IPS-20b (cell line): Measurements from ENCODE around the gene PEX10.

ENCODE experiments used
- H3K27ac ChIP-seq: one replicate; pipeline ENCODE4 v1.5.1; 2013; ENCODE audit warnings: low read length
- H3K27me3 ChIP-seq: 2 replicates; pipeline ENCODE4 v1.6.1; 2013; ENCODE audit warnings: mild to moderate bottlenecking, low read length, inconsistent platforms; ENCODE audit not compliant: insufficient read depth
- H3K36me3 ChIP-seq: 2 replicates; pipeline ENCODE4 v1.6.1; 2013; ENCODE audit warnings: low read depth, mild to moderate bottlenecking, inconsistent platforms, low read length, moderate library complexity; ENCODE audit not compliant: insufficient read depth
- H3K4me1 ChIP-seq: 2 replicates; pipeline ENCODE4 v1.6.1; 2013; ENCODE audit warnings: mild to moderate bottlenecking, control low read depth, inconsistent platforms, low read length, moderate library complexity; ENCODE audit not compliant: insufficient read depth
- H3K4me3 ChIP-seq: 2 replicates; pipeline ENCODE4 v1.5.1; 2013; ENCODE audit warnings: mild to moderate bottlenecking, low read length, inconsistent platforms
- H3K9ac ChIP-seq: 2 replicates; pipeline ENCODE4 v1.6.1; 2013; ENCODE audit warnings: low read depth, mild to moderate bottlenecking, inconsistent platforms, low read length, moderate library complexity
- H3K9me3 ChIP-seq: 2 replicates; pipeline ENCODE4 v1.6.1; 2013; ENCODE audit warnings: mild to moderate bottlenecking, low read depth, low read length, inconsistent platforms; ENCODE audit not compliant: insufficient read depth

Gene PEX10

GRCh38 chr1:2449636-2450454, 37.5 kb upstream of the PEX10 start:
- Histone ChIP-seq H3K9ac (no peak overlapping the region), H3K4me3 (no peak overlapping the region), H3K4me1 (peaks cover 5% of the 10 kb centered on the region; the same call in 1 of the 2 replicates), H3K9me3 (no peaks in the 10 kb centered on the region), H3K27ac (no peak overlapping the region), H3K27me3 (peaks cover 11% of the 10 kb centered on the region), H3K36me3 (no peaks in the 10 kb centered on the region)

GRCh38 chr1:2448098-2448445, 35.7 kb upstream of the PEX10 start:
- Histone ChIP-seq H3K9ac (no peak overlapping the region), H3K4me1 (peaks cover 5% of the 10 kb centered on the region; the same call in 1 of the 2 replicates), H3K27me3 (peaks cover 26% of the 10 kb centered on the region), H3K36me3 (no peaks in the 10 kb centered on the region), H3K4me3 (no peak overlapping the region), H3K27ac (no peak overlapping the region), H3K9me3 (no peaks in the 10 kb centered on the region)

- Histone ChIP-seq H3K27me3 (peaks cover 32% of the 10 kb centered on the region), H3K9ac (no peak overlapping the region), H3K27ac (no peak overlapping the region), H3K36me3 (no peaks in the 10 kb centered on the region), H3K4me1 (peaks cover 5% of the 10 kb centered on the region; the same call in 1 of the 2 replicates), H3K4me3 (no peak overlapping the region), H3K9me3 (no peaks in the 10 kb centered on the region)
Observed at GRCh38 chr1:2447276-2448097, 35.1 kb upstream of the PEX10 start.

DNA sequence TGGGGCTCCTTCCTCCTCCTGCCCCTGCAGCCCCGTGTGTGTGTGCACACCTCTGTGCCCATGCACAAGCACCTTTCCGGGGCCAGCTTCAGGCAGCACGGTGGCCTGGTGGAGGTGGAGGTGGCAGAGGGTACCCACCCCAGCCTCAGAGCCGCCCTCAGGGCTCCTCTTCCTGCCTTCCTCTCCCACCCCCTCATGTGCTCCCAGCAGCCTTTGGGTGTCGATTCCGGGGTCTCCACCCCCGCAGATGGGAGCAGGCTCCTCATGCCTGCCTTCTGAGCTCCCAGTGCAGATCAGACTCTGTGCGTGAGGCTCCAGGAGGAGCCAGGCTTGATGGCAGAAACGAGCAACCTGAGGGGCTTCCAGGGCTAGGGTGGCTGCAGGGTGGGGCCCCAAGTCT, 34.5 kb upstream of the PEX10 start:
- H3K9me3 ChIP-seq, result no peaks in the 10 kb centered on the region
- peaks cover 5% of the 10 kb centered on the region; the same call in 1 of the 2 replicates for H3K4me1 ChIP-seq
- peaks cover 38% of the 10 kb centered on the region for H3K27me3 ChIP-seq
- H3K4me3 ChIP-seq, result no peak overlapping the region
- no peak overlapping the region for H3K27ac ChIP-seq
- peak overlapping the region; percentile 32; the same call in 1 of the 2 replicates for H3K9ac ChIP-seq
- H3K36me3 ChIP-seq, result no peaks in the 10 kb centered on the region

DNA sequence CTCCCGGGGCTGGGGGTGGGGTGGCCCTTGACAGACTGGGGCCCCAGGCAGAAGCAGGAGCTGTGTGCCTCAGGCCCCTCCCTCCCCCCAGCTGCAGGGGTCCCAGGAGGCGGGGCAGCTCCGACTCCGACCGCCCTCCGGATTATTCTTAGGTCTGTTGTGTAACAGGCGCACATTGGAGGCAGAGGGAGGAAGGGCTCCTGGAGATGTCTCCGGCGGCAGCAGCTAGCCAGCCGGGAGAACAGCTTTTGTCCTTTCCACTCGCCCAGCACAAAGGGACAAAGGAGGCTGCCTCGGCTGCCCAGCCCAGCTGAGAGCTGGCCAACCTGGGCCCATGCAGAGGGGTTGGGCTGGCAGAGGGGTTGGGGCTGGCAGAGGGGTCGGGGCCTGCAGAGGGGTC, 34.0 kb upstream of the PEX10 start:
- peaks cover 43% of the 10 kb centered on the region for H3K27me3 ChIP-seq
- H3K4me1 ChIP-seq, result peaks cover 5% of the 10 kb centered on the region; the same call in 1 of the 2 replicates
- no peak overlapping the region for H3K27ac ChIP-seq
- no peaks in the 10 kb centered on the region for H3K9me3 ChIP-seq
- no peaks in the 10 kb centered on the region for H3K36me3 ChIP-seq
- H3K4me3 ChIP-seq, result no peak overlapping the region
- H3K9ac ChIP-seq, result peak overlapping the region; percentile 32; the same call in 1 of the 2 replicates

DNA sequence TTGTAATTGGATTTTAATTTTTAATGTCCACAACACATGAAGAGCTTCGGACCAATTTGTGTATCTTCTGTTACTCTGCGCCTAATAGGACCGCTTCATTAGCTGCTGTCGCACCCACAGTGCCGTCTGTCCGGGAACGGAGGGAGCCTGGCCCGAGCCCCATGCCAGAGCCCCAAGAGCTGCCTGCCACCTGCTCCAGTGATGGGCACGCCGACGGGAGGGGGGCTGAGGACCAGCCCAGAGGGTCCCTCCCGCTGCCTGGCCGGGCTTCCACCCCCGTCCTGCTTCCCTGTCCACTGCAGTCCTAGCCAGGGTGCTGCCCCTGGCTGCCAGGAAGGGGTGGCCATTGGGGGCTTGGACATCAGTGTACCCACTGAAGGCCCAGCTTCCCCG, 33.5 kb upstream of the PEX10 start:
- Histone ChIP-seq H3K27ac (no peak overlapping the region), H3K36me3 (no peaks in the 10 kb centered on the region), H3K4me1 (peaks cover 5% of the 10 kb centered on the region; the same call in 1 of the 2 replicates), H3K4me3 (no peak overlapping the region), H3K27me3 (peaks cover 45% of the 10 kb centered on the region), H3K9me3 (no peaks in the 10 kb centered on the region), H3K9ac (no peak overlapping the region)

- Histone ChIP-seq H3K9me3 (no peaks in the 10 kb centered on the region), H3K36me3 (no peaks in the 10 kb centered on the region), H3K9ac (no peak overlapping the region), H3K4me3 (no peak overlapping the region), H3K27ac (no peak overlapping the region), H3K27me3 (peaks cover 45% of the 10 kb centered on the region), H3K4me1 (peaks cover 5% of the 10 kb centered on the region; the same call in 1 of the 2 replicates)
Observed at GRCh38 chr1:2445162-2445822, 32.9 kb upstream of the PEX10 start.

- Histone ChIP-seq H3K9me3 (no peaks in the 10 kb centered on the region), H3K27ac (no peak overlapping the region), H3K9ac (no peak overlapping the region), H3K4me3 (no peak overlapping the region), H3K36me3 (no peaks in the 10 kb centered on the region), H3K27me3 (peaks cover 45% of the 10 kb centered on the region), H3K4me1 (peaks cover 5% of the 10 kb centered on the region; the same call in 1 of the 2 replicates)
Observed at GRCh38 chr1:2444138-2444591, 31.8 kb upstream of the PEX10 start.

DNA sequence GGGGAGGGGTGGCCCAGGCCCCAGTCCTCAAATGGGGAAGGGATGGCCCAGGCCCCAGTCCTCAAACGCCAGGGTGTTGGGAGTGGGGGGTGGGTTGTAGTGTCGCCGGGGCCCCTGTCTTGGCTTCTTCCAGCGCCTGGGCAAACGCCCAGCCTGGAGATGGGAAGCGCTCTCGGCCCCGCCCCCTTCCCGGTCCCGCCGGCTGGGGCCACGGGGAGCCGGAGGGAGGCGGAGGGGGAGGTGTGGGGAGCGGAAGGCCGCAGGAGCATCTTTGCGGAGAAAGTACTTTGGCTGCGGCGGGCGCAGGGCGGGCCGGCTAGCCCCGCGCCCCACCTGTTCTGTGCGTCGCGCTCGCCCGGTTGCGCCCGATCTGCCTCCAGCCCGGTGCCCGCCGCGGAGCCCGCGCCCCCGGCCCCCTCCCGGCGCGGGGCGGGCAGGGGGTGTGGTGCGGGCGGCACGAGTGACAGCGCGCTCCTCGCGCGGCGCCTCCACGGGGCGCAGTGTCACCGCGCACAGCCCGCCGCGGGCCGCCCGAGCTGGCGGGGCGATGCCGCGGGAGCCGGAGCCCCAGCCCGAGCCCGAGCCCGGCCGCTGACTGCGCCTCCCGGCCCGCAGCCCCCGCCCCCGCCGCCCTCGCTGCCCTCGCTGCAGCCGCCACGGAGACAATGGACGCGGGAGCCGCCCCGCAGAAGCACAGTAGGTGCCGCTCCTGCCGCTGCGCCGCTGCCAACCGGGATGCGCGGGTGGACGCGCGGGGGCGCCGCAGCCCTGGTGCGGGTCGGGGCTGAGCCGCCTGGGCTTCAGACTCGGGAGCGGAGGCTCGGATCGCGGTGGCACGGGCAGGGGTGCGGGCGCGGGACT, 31.1 kb upstream of the PEX10 start:
- Histone ChIP-seq H3K4me3 (no peak overlapping the region; the same call in 1 of the 2 replicates), H3K9ac (no peak overlapping the region), H3K4me1 (peaks cover 5% of the 10 kb centered on the region; the same call in 1 of the 2 replicates), H3K27ac (no peak overlapping the region), H3K9me3 (no peaks in the 10 kb centered on the region), H3K36me3 (no peaks in the 10 kb centered on the region), H3K27me3 (peaks cover 45% of the 10 kb centered on the region)

DNA sequence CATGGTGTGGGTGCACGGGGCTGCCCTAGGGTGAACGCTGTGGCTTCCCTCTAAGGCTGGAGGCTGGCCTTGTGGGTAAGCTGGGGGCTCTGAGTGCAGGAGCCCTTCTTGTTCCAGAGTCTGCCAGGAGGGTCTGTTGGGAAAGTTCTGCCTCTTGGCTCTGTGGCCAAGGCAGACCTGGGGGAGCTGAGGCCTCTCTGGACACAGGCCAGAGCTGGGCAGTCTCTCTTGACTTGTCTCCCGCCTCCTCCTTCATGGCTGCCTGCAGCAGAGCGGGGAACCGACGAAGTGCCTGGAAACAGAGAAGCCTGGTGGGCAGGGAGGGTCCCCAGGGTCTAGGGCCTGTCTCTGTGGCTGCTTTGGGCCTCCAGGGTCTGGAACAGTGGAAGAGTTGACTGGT, 30.3 kb upstream of the PEX10 start:
- H3K4me3 ChIP-seq, result no peak overlapping the region
- H3K36me3 ChIP-seq, result no peaks in the 10 kb centered on the region
- peaks cover 5% of the 10 kb centered on the region; the same call in 1 of the 2 replicates for H3K4me1 ChIP-seq
- H3K27me3 ChIP-seq, result peaks cover 45% of the 10 kb centered on the region
- no peak overlapping the region for H3K9ac ChIP-seq
- H3K9me3 ChIP-seq, result no peaks in the 10 kb centered on the region
- H3K27ac ChIP-seq, result no peak overlapping the region

- no peak overlapping the region for H3K9ac ChIP-seq
- H3K27ac ChIP-seq, result no peak overlapping the region
- no peaks in the 10 kb centered on the region for H3K36me3 ChIP-seq
- no peaks in the 10 kb centered on the region; the same call in 1 of the 2 replicates for H3K4me1 ChIP-seq
- H3K9me3 ChIP-seq, result no peaks in the 10 kb centered on the region
- H3K27me3 ChIP-seq, result peaks cover 45% of the 10 kb centered on the region
- no peak overlapping the region for H3K4me3 ChIP-seq
Observed at GRCh38 chr1:2441746-2442145, 29.4 kb upstream of the PEX10 start.
